HepG2 (cell line): ENCODE measurements around the gene DHX16. TPM values are rescaled to one million over a fixed set of nuclear protein-coding genes. Genes with fewer than 3 reads are reported as not detected.
A peak's percentile ranks its signal among the peaks of the same experiment; 100 is the strongest.

Experiments used
- LRRFIP1 ChIP-seq: sonication (generic); formaldehyde crosslinking; conservative IDR thresholded peaks from 2 replicates; pipeline ENCODE4 v1.4.0; 2020; ENCODE audit warnings: missing genetic modification reagents
- MAZ ChIP-seq, 2 experiments: sonication (generic) in 1 of 2; formaldehyde crosslinking in 1 of 2; IDR thresholded peaks; 2 replicates each; pipeline versions ENCODE4 v1.5.0 to v1.6.1; 2012 to 2020; ENCODE audit warnings: low read depth in 2 of 2, mild to moderate bottlenecking in 2 of 2, borderline replicate concordance in 1 of 2, improper control_type of control experiment in 1 of 2, low read length in 1 of 2, missing genetic modification reagents in 1 of 2, moderate library complexity in 1 of 2
- SIX4 ChIP-seq: sonication (generic); formaldehyde crosslinking; IDR thresholded peaks from 2 replicates; pipeline ENCODE4 v1.4.0; 2020; ENCODE audit warnings: missing genetic modification reagents
- ZNF383 ChIP-seq: sonication (generic); formaldehyde crosslinking; IDR thresholded peaks from 2 replicates; pipeline ENCODE4 v1.4.0; 2020; ENCODE audit warnings: missing genetic modification reagents, mild to moderate bottlenecking, borderline replicate concordance
- ZNF710 ChIP-seq: sonication (generic); formaldehyde crosslinking; IDR thresholded peaks from 2 replicates; pipeline ENCODE4 v1.5.0; 2020; ENCODE audit warnings: mild to moderate bottlenecking, missing genetic modification reagents, borderline replicate concordance
- polyA plus RNA-seq, 8 experiments: library from polyadenylated mRNA; depleted of rRNA in 3 of 8; stranded (reverse) in 7 of 8; unstranded in 1 of 8; fragments of >200 nt; fragmentation: Illumina TruSeq in 4 of 8; extraction: Trizol in 4 of 8; gene quantifications; 2 replicates each; pipeline versions ENCODE4 v1.2.1 to v1.2.3, GENCODE V29; 2011 to 2016; ENCODE audit warnings: low read depth in 4 of 8, missing spikeins in 1 of 8, mixed read lengths in 1 of 8; ENCODE audit not compliant: insufficient read depth in 1 of 8
- total RNA-seq, 5 experiments: library from RNA; depleted of rRNA; stranded (reverse); fragments of >200 nt; fragmentation: Illumina TruSeq; extraction: Trizol; gene quantifications; 2 replicates each; pipeline ENCODE4 v1.2.3, GENCODE V29; 2016; ENCODE audit warnings: low read depth in 1 of 5

The DHX16 gene
- total and polyA plus RNA-seq, 2 of the 13 experiments (the other 11 are each of a cell fraction or from before 2014, with no cell fraction given): 57.0 to 58.5 TPM

- TF ChIP-seq MAZ (IDR thresholded peaks at IDR 0.05; ENCODE audit: borderline replicate concordance, low read depth, low read length) (peak; percentile 82), MAZ (CRISPR knock-in tag; IDR thresholded peaks at IDR 0.05; ENCODE audit: low read depth) (peak; percentile 66; the same call in 1 of the 2 replicates), ZNF710 (CRISPR knock-in tag) (peak; percentile 81), ZNF383 (CRISPR knock-in tag) (no peak), LRRFIP1 (CRISPR knock-in tag) (no peak), SIX4 (CRISPR knock-in tag) (0 out of 2 replicates have a peak, but pooled peaks have one; percentile 51)
These were observed 6.3 kb upstream of the DHX16 start (continued) for GRCh38 chr6:30678964-30679726.
